ENCODE data around the gene DHX16.

Gene DHX16

GRCh38 chr6:30619561-30619960 is 53.2 kb downstream of the DHX16 start:
- TF ChIP-seq, protein P1, sequence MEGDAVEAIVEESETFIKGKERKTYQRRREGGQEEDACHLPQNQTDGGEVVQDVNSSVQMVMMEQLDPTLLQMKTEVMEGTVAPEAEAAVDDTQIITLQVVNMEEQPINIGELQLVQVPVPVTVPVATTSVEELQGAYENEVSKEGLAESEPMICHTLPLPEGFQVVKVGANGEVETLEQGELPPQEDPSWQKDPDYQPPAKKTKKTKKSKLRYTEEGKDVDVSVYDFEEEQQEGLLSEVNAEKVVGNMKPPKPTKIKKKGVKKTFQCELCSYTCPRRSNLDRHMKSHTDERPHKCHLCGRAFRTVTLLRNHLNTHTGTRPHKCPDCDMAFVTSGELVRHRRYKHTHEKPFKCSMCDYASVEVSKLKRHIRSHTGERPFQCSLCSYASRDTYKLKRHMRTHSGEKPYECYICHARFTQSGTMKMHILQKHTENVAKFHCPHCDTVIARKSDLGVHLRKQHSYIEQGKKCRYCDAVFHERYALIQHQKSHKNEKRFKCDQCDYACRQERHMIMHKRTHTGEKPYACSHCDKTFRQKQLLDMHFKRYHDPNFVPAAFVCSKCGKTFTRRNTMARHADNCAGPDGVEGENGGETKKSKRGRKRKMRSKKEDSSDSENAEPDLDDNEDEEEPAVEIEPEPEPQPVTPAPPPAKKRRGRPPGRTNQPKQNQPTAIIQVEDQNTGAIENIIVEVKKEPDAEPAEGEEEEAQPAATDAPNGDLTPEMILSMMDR (IDR thresholded peaks at IDR 0.05; ENCODE audit: insufficient read depth, low read depth, low read length, missing control alignments), result no peak
- DNase-seq (ENCODE audit: low read depth), result no peak
- H3K4me3 ChIP-seq (ENCODE audit: low read length), result no peak overlapping the region

DNA sequence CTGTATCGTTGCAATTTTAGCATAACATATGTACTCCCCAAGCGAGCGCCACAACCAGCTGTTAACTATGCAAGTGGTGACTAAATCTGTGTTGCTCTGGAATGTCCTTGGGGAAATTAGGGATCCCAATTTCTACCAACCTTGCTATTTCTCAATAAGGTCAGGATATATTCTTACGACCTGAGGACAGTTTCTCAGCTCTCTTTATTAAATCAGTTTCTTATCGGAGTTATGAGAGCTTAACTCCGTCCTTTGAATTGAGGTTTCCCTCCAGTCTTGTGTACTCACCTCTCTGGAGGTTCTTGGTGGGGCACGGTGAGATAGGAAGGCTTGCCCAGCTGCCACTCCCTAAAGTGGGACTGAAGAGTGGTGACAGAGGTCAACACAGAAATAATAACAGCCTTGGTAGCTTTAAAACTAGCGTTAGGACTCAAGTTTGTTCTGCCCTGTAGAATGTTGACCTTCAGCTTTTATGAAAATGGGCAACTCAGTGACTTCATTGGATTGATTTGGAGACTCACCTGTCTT is 54.5 kb downstream of the DHX16 start:
- TF ChIP-seq, protein P1 (IDR thresholded peaks at IDR 0.05; ENCODE audit: insufficient read depth, low read depth, low read length, missing control alignments), result no peak

DNA sequence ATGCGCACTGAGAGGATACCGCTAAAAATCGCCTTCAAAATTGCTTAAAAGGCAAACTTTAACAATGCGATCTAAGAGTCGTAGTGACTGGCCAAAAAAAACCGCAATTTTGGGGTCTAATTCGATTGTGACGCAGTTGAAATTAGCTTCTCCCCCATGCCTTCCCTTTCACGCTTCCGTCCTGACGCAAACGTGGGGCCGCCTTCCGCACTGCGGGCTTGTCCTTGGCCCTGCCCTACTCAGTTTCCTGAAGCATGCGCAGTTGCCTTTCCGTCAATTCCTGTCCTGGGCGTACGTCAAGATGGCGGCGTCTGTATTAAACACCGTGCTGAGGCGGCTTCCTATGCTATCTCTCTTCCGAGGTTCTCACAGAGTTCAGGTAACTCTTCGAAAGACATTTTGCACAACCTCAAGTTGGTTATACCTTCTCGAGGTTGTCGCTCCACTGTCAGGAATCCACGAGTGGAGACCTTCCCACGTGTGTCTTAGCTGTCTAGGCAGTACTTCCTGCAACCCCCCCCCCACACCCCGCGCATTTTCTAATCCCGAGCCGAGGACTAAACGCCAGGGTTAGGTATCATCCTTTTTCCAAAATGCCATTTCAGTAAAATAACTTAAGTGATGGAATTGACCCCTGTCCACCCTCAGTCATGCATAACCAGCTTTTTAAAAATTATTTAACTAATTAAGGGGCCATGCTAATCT is 55.1 kb downstream of the DHX16 start, which contains the start of gene MRPS18B:
Gene MRPS18B (plus strand): TSS at position 276 of the 705 bp plus-strand sequence. CDS start 26 bp downstream, at position 302.
- TF ChIP-seq, protein P1 (IDR thresholded peaks at IDR 0.05; ENCODE audit: insufficient read depth, low read depth, low read length, missing control alignments), result no peak
- peak within 1 kb of the TSS; percentile 96 for H3K4me3 ChIP-seq (ENCODE audit: low read length)

More for the DNA sequence above, 54.5 kb downstream of the DHX16 start:
- peak overlapping the region; percentile 88 for H3K4me3 ChIP-seq (ENCODE audit: low read length)
- DNase-seq (ENCODE audit: low read depth), result no peak

GRCh38 chr6:30616811-30617564 is 55.8 kb downstream of the DHX16 start, which contains the start of gene PPP1R10:
TSS of gene PPP1R10 (minus strand) at chr6:30617243. CDS start at chr6:30609944, 7,299 bp downstream.
- peak within 1 kb of the TSS; percentile 96 for H3K4me3 ChIP-seq (ENCODE audit: low read length)
- TF ChIP-seq, protein P1 (IDR thresholded peaks at IDR 0.05; ENCODE audit: insufficient read depth, low read depth, low read length, missing control alignments), result no peak
- DNase-seq (ENCODE audit: low read depth), result peak; percentile 100

More for the DNA sequence above, 55.1 kb downstream of the DHX16 start, which contains the start of gene MRPS18B:
- DNase-seq (ENCODE audit: low read depth), result peak; percentile 98

DNA sequence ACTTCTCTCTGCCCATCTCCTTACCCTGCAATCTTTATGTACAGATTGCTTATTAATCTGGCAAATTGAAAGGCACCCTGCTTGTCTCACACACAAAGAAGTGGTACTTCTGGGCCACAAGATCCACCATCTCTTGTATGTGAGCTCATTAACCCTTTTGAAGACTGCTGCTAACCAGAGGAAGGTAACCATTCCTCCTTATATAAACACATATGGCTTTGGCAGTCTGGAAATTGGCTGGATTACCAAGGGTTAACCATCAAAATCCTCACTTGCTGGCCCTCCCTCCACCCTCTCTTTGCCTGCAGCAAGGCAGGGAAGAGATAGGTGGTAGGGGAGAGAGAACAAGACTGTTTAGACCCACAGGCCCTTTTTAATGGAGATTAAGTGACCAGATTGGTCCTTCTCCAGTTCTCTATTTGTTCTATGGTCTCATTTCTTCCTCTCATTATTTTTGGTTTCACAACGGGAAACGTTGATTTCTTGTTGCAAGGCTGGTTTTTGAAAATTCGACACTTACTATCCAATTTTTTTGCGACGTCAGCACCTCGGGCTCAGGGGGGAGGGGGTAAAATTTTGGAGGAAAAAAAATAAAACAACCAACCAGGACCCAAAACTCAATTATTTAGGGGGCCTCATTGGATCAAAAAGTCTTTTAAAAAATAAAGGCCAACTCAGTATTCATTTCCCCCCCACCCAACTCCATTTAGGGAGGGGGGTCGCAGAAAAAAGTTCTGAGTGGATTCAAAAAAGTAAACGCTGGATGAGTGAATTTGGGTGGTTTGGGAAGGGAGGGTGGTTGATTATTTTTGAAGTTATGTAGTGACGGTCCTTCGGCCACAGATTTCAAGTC is 56.6 kb downstream of the DHX16 start:
- TF ChIP-seq, protein P1 (IDR thresholded peaks at IDR 0.05; ENCODE audit: insufficient read depth, low read depth, low read length, missing control alignments), result no peak
- DNase-seq (ENCODE audit: low read depth), result no peak
- peak overlapping the region; percentile 96 for H3K4me3 ChIP-seq (ENCODE audit: low read length)
